ENCODE data around the gene GEMIN4. TPM values are rescaled to one million over a fixed set of nuclear protein-coding genes. Genes with fewer than 3 reads are reported as not detected.

Gene GEMIN4
- total and polyA plus RNA-seq, 2 of the 4 experiments (the other 2 are of a cell fraction) = 16.5 to 20.4 TPM

DNA sequence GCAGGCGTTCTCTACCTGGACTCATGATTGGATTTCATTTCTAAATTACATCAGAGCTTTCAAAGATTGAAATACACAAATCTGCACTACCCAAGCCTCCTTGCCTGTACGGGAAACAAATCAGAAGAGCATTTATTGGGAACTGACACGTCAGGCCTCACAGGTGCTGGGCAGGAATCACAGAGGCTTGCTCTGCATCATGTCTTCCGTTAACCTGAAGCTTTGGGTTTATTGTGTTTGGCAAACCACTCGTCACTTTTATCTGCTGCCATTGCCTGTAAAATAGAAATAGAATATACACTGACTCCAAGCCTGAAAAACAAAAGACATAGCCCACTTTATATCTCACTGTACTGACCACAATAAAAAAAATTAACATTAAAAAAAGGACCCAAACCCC, 7.9 kb upstream of the GEMIN4 start:
- dilution Hi-C loops (cut with HindIII; ENCODE audit: low sequenced_read_pairs, unreplicated experiment) (no loop called here), in situ Hi-C loops (cut with MboI; ENCODE audit: low sequenced_read_pairs) (no loop called here), intact Hi-C loops (cut with micrococcal nuclease) (no loop called here)
- Histone ChIP-seq H3K4ac (ENCODE audit: low read depth, low read length) (no peak overlapping the region), H3K4me2 (ENCODE audit: low read depth, low read length) (no peak overlapping the region), H3K9me3 (ENCODE audit: control insufficient read depth, insufficient read depth, low read length) (no peaks in the 10 kb centered on the region), H3K9ac (ENCODE audit: low read depth, low read length) (no peak overlapping the region), H2AK5ac (ENCODE audit: low read depth, low read length) (no peak overlapping the region), H2AK9ac (replicated peaks; ENCODE audit: low read depth, low read length, poor library complexity) (no peak overlapping the region), H3K18ac (ENCODE audit: low read depth, low read length) (no peak overlapping the region), H3K27me3 (ENCODE audit: control insufficient read depth, insufficient read depth, low read length) (no peaks in the 10 kb centered on the region), H3K36me3 (ENCODE audit: control insufficient read depth, insufficient read depth, low read length) (peaks cover 42% of the 10 kb centered on the region), H4K5ac (ENCODE audit: low read depth, low read length) (no peak overlapping the region), H2BK120ac (ENCODE audit: low read depth, low read length) (no peak overlapping the region), H2BK5ac (ENCODE audit: low read depth, low read length, poor library complexity, severe bottlenecking) (no peak overlapping the region), H3K79me1 (ENCODE audit: low read depth in 1 of 2, low read length in 2 of 2) (peaks cover 0 to 3% of the 10 kb centered on the region in 2 experiments; a peak in 1 of 4 replicates), H3K4me3 (ENCODE audit: insufficient read depth, low read depth, low read length) (no peak overlapping the region), H3K23ac (ENCODE audit: low read depth, low read length) (no peak overlapping the region), H3K4me1 (ENCODE audit: control insufficient read depth, insufficient read depth, low read length) (no peaks in the 10 kb centered on the region), H3K14ac (replicated peaks; ENCODE audit: low read depth, low read length) (no peak overlapping the region), H2BK20ac (ENCODE audit: low read depth, low read length) (no peak overlapping the region), H2BK15ac (ENCODE audit: low read depth, low read length) (no peak overlapping the region), H2AFZ (replicated peaks; ENCODE audit: low read length, poor library complexity) (no peak overlapping the region), H3K56ac (ENCODE audit: extremely low read depth, insufficient read depth, low read length) (no peak overlapping the region), H4K8ac (ENCODE audit: low read depth in 2 of 2, low read length in 2 of 2) (no peak overlapping the region), H4K20me1 (ENCODE audit: insufficient read depth, low read length) (no peaks in the 10 kb centered on the region), H3K9me1 (ENCODE audit: insufficient read depth, low read length) (no peaks in the 10 kb centered on the region), H3K27ac (ENCODE audit: insufficient read depth, low read length) (no peak overlapping the region), H4K91ac (ENCODE audit: insufficient read depth, low read depth, low read length) (no peak overlapping the region)
- ChIA-PET CTCF (no interaction called here), POLR2A (ENCODE audit: unreplicated experiment) (no interaction called here)
- no TSS peak for BruUV-seq (replicated peaks)
- TF ChIP-seq FOS (IDR thresholded peaks at IDR 0.05; ENCODE audit: low read depth, low read length) (no peak), MAZ (IDR thresholded peaks at IDR 0.05; ENCODE audit: borderline replicate concordance, low read depth, low read length) (no peak), CHD1 (IDR thresholded peaks at IDR 0.05; ENCODE audit: low read depth, low read length) (no peak), BHLHE40 (IDR thresholded peaks at IDR 0.05; ENCODE audit: low read depth, low read length) (no peak), RFX5 (IDR thresholded peaks at IDR 0.05; ENCODE audit: low read depth, low read length) (no peak), POLR2A (IDR thresholded peaks at IDR 0.05; ENCODE audit: low read depth, low read length) (no peak), RAD21 (IDR thresholded peaks at IDR 0.05; ENCODE audit: low read length) (no peak), MXI1 (IDR thresholded peaks at IDR 0.05; ENCODE audit: borderline replicate concordance, low read depth, low read length) (no peak), MAFK (IDR thresholded peaks at IDR 0.05; ENCODE audit: low read depth, low read length) (no peak), CEBPB (IDR thresholded peaks at IDR 0.05; ENCODE audit: low read depth, low read length) (no peak), RCOR1 (IDR thresholded peaks at IDR 0.05; ENCODE audit: insufficient replicate concordance, low read length) (no peak), NFE2L2 (IDR thresholded peaks at IDR 0.05; ENCODE audit: low read depth, low read length) (no peak), SMC3 (IDR thresholded peaks at IDR 0.05; ENCODE audit: low read depth, low read length) (no peak)
- TF ChIP-seq, protein P1, sequence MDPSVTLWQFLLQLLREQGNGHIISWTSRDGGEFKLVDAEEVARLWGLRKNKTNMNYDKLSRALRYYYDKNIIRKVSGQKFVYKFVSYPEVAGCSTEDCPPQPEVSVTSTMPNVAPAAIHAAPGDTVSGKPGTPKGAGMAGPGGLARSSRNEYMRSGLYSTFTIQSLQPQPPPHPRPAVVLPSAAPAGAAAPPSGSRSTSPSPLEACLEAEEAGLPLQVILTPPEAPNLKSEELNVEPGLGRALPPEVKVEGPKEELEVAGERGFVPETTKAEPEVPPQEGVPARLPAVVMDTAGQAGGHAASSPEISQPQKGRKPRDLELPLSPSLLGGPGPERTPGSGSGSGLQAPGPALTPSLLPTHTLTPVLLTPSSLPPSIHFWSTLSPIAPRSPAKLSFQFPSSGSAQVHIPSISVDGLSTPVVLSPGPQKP (IDR thresholded peaks at IDR 0.05; ENCODE audit: borderline replicate concordance, low read depth, low read length) = no peak
- TF ChIP-seq, protein P2, sequence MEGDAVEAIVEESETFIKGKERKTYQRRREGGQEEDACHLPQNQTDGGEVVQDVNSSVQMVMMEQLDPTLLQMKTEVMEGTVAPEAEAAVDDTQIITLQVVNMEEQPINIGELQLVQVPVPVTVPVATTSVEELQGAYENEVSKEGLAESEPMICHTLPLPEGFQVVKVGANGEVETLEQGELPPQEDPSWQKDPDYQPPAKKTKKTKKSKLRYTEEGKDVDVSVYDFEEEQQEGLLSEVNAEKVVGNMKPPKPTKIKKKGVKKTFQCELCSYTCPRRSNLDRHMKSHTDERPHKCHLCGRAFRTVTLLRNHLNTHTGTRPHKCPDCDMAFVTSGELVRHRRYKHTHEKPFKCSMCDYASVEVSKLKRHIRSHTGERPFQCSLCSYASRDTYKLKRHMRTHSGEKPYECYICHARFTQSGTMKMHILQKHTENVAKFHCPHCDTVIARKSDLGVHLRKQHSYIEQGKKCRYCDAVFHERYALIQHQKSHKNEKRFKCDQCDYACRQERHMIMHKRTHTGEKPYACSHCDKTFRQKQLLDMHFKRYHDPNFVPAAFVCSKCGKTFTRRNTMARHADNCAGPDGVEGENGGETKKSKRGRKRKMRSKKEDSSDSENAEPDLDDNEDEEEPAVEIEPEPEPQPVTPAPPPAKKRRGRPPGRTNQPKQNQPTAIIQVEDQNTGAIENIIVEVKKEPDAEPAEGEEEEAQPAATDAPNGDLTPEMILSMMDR (conservative IDR thresholded peaks at IDR 0.05; ENCODE audit: low read depth, low read length) = no peak
- TF ChIP-seq, protein P3, sequence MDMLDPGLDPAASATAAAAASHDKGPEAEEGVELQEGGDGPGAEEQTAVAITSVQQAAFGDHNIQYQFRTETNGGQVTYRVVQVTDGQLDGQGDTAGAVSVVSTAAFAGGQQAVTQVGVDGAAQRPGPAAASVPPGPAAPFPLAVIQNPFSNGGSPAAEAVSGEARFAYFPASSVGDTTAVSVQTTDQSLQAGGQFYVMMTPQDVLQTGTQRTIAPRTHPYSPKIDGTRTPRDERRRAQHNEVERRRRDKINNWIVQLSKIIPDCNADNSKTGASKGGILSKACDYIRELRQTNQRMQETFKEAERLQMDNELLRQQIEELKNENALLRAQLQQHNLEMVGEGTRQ (IDR thresholded peaks at IDR 0.05; ENCODE audit: low read depth, low read length) = no peak
- ATAC-seq (ENCODE audit: low read depth) (no peak), DNase-seq (no peak)
- 100% methylated on average over 1 of the region's 5 CpGs; no CpG with 5 or more reads in 1 of the 2 experiments for whole genome bisulfite sequencing, 2 experiments (ENCODE audit: extremely low coverage in 2 of 2, insufficient read length in 1 of 2)

Data from IMR-90 (cell line).